Osteoblast (primary cell): ENCODE measurements around the gene PCBD2. TPM values are rescaled to one million over a fixed set of nuclear protein-coding genes. Genes with fewer than 3 reads are reported as not detected.
A peak's percentile ranks its signal among the peaks of the same experiment; 100 is the strongest.

Source experiments
- DNase-seq: peaks from one replicate; pipeline ENCODE4 v3.0.0; 2011; ENCODE audit warnings: low spot score, mixed read lengths; ENCODE audit not compliant: insufficient read length; ENCODE audit errors: missing footprints
- H2AFZ ChIP-seq: 2 replicates; pipeline ENCODE4 v1.6.0; 2011; ENCODE audit warnings: mild to moderate bottlenecking, low read length
- H3K27ac ChIP-seq: 2 replicates; pipeline ENCODE4 v1.5.1; 2011; ENCODE audit warnings: mild to moderate bottlenecking, low read depth, low read length, moderate library complexity
- H3K27me3 ChIP-seq: 2 replicates; pipeline ENCODE4 v1.6.0; 2012; ENCODE audit warnings: mild to moderate bottlenecking, control low read depth, inconsistent platforms, low read length, moderate library complexity; ENCODE audit not compliant: insufficient read depth
- H3K36me3 ChIP-seq: 2 replicates; pipeline ENCODE4 v1.5.1; 2011; ENCODE audit warnings: mild to moderate bottlenecking, low read length, control low read depth, moderate library complexity; ENCODE audit not compliant: insufficient read depth
- H3K4me1 ChIP-seq: 2 replicates; pipeline ENCODE4 v1.5.1; 2011; ENCODE audit warnings: mild to moderate bottlenecking, low read length, control low read depth, moderate library complexity; ENCODE audit not compliant: insufficient read depth
- H3K4me2 ChIP-seq: 2 replicates; pipeline ENCODE4 v1.6.0; 2011; ENCODE audit warnings: mild to moderate bottlenecking, low read length; ENCODE audit not compliant: insufficient read depth
- H3K4me3 ChIP-seq: fragments of 200-600 bp; sonication (generic); 3 replicates; pipeline ENCODE4 v1.5.1; 2012; ENCODE audit warnings: mild to moderate bottlenecking, low read length, inconsistent platforms; ENCODE audit not compliant: insufficient read depth
- H3K79me2 ChIP-seq: 2 replicates; pipeline ENCODE4 v1.6.0; 2012; ENCODE audit warnings: mild to moderate bottlenecking, low read length, control low read depth, inconsistent platforms; ENCODE audit not compliant: insufficient read depth
- H3K9me3 ChIP-seq: 2 replicates; pipeline ENCODE4 v1.5.1; 2011; ENCODE audit warnings: low read depth, low read length, control low read depth
- H4K20me1 ChIP-seq: 2 replicates; pipeline ENCODE4 v1.6.0; 2012; ENCODE audit warnings: mild to moderate bottlenecking, low read length, control low read depth; ENCODE audit not compliant: insufficient read depth
- CTCF ChIP-seq: IDR thresholded peaks from 2 replicates; pipeline ENCODE4 v1.5.1; 2011; ENCODE audit warnings: mild to moderate bottlenecking, low read depth, low read length, moderate library complexity; ENCODE audit errors: extremely low read depth
- total RNA-seq: library from RNA; depleted of rRNA; stranded (reverse); fragments of >200 nt; gene quantifications from 2 replicates; pipeline ENCODE4 v1.2.3, GENCODE V29; 2012

Gene PCBD2
- total RNA-seq, 1 donor: 6.5 TPM

GRCh38 chr5:135007305-135007704 lies 102.4 kb downstream of the PCBD2 start:
- no peaks in the 10 kb centered on the region for H3K9me3 ChIP-seq
- no peak overlapping the region for H3K4me2 ChIP-seq
- no peak overlapping the region for H2AFZ ChIP-seq
- H3K4me1 ChIP-seq: no peaks in the 10 kb centered on the region
- no peaks in the 10 kb centered on the region for H3K27me3 ChIP-seq
- H3K27ac ChIP-seq: no peak overlapping the region
- H3K36me3 ChIP-seq: no peaks in the 10 kb centered on the region
- H4K20me1 ChIP-seq: no peaks in the 10 kb centered on the region
- H3K79me2 ChIP-seq: no peaks in the 10 kb centered on the region
- DNase-seq: peak; percentile 32
- no peak for TF ChIP-seq CTCF
- H3K4me3 ChIP-seq: no peak overlapping the region

GRCh38 chr5:135007749-135008363 lies 102.9 kb downstream of the PCBD2 start:
- no peak for DNase-seq
- Histone ChIP-seq H2AFZ (no peak overlapping the region), H3K4me3 (no peak overlapping the region), H3K79me2 (no peaks in the 10 kb centered on the region), H3K9me3 (no peaks in the 10 kb centered on the region), H3K4me1 (no peaks in the 10 kb centered on the region), H3K4me2 (no peak overlapping the region), H3K36me3 (no peaks in the 10 kb centered on the region), H3K27ac (no peak overlapping the region), H4K20me1 (no peaks in the 10 kb centered on the region), H3K27me3 (no peaks in the 10 kb centered on the region)
- no peak for TF ChIP-seq CTCF

GRCh38 chr5:135008556-135008955 lies 103.6 kb downstream of the PCBD2 start:
- Histone ChIP-seq H3K79me2 (no peaks in the 10 kb centered on the region), H3K9me3 (no peaks in the 10 kb centered on the region), H4K20me1 (no peaks in the 10 kb centered on the region), H3K36me3 (no peaks in the 10 kb centered on the region), H2AFZ (no peak overlapping the region), H3K4me1 (no peaks in the 10 kb centered on the region), H3K4me3 (no peak overlapping the region), H3K4me2 (no peak overlapping the region), H3K27ac (no peak overlapping the region), H3K27me3 (no peaks in the 10 kb centered on the region)
- DNase-seq: peak; percentile 27
- no peak for TF ChIP-seq CTCF

DNA sequence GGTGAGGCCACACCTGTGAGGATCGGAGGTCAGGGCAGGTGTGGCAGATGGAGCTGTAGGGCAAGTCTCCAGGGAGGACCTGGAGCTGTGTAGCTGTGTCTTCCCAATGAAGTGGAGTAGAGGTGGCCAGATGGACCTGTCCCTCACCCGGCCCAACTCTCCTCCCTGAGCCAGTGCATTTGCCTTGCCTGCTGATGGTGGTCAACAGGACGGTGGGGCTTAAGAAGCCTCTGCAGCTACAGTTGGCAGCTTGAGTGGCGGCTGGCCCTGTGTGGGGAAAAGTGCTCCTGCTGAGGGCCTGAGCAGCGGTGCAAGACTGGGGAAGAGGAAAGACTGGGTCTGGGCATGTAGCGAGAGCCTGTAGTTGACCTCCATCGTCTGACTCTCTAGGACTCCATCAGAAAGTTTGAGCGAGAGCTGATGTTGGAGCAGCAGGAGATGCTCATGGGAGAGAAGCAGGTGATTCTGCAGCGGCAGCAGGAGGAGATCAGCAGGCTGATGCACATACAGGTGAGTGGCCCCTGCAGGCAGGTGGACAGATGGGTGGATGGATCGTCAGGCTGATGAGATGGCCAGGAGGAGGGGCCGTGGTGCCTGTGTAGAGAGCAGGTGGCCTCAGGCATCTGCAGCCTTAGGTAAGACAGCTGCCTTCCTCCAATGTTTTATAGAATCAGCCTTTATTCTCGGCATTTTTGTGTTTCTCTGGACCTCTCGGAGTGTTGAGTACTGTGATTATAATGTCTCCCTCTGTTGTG lies 104.2 kb downstream of the PCBD2 start:
- TF ChIP-seq CTCF: no peak
- H3K4me1 ChIP-seq: peaks cover 3% of the 10 kb centered on the region

More for the DNA sequence above, 104.2 kb downstream of the PCBD2 start:
- Histone ChIP-seq H4K20me1 (no peaks in the 10 kb centered on the region), H2AFZ (no peak overlapping the region), H3K4me2 (no peak overlapping the region), H3K79me2 (no peaks in the 10 kb centered on the region), H3K27ac (no peak overlapping the region), H3K36me3 (no peaks in the 10 kb centered on the region), H3K9me3 (no peaks in the 10 kb centered on the region), H3K27me3 (no peaks in the 10 kb centered on the region), H3K4me3 (no peak overlapping the region)
- DNase-seq: no peak
